HL-60 (cell line): ENCODE measurements around the gene POTEB3.
"Not testable (repeated sequence)": the region's sequence is repeated elsewhere in the genome, so short reads cannot be mapped to it uniquely, and the experiment has no call there.

Experiments
- CTCF ChIP-seq: IDR thresholded peaks from one replicate; pipeline ENCODE4 v1.5.1; 2011; ENCODE audit warnings: low read length, control low read depth, inconsistent platforms; ENCODE audit not compliant: insufficient read depth
- GABPA ChIP-seq: IDR thresholded peaks from 2 replicates; pipeline ENCODE4 v1.6.1; 2012; ENCODE audit warnings: low read depth
- POLR2AphosphoS5 ChIP-seq: IDR thresholded peaks from 2 replicates; pipeline ENCODE4 v1.6.1; 2012; ENCODE audit warnings: low read depth
- REST ChIP-seq: IDR thresholded peaks from 2 replicates; pipeline ENCODE4 v1.6.1; 2012; ENCODE audit warnings: low read depth; ENCODE audit not compliant: insufficient replicate concordance

- not testable (repeated sequence) for TF ChIP-seq CTCF, POLR2AphosphoS5, REST, GABPA
Observed at GRCh38 chr15:21368625-21369024, 71.7 kb downstream of the POTEB3 start.
